Caco-2 (cell line): ENCODE data around the gene GPR3. TPM values are rescaled to one million over a fixed set of nuclear protein-coding genes. Genes with fewer than 3 reads are reported as not detected.

Source experiments
- BruUV-seq: library from RNA; stranded (reverse); fragments of 400-500 nt; replicated peaks from 2 replicates; lab custom pipeline; 2021; lab: Mats Ljungman, UMichigan
- CTCF ChIA-PET: fragments of 300-600 bp; sonication (Branson Sonifier 250); formaldehyde crosslinking; loops from one replicate; lab custom pipeline; 2022; ENCODE audit warnings: antibody characterized with exemption; lab: Charles Lee
- POLR2A ChIA-PET: fragments of 300-600 bp; sonication (Branson Sonifier 250); formaldehyde crosslinking; loops from one replicate; lab custom pipeline; 2022; ENCODE audit warnings: antibody characterized with exemption; lab: Charles Lee
- DNase-seq, 2 experiments: peaks; one replicate each; pipeline versions ENCODE4 v3.0.0 to v3.0.0-alpha.2; 2020 to 2022
- H3K27me3 ChIP-seq: replicated peaks from 2 replicates; pipeline ENCODE4 v1.6.0; 2011; ENCODE audit warnings: low read length; ENCODE audit not compliant: control insufficient read depth, insufficient read depth
- H3K36me3 ChIP-seq: 2 replicates; pipeline ENCODE4 v1.5.1; 2011; ENCODE audit warnings: low read length; ENCODE audit not compliant: control insufficient read depth, insufficient read depth
- H3K4me1 ChIP-seq: fragments of 250-450 bp; sonication (Bioruptor Pico); 2 replicates; pipeline ENCODE4 v1.5.1; 2020; ENCODE audit warnings: mild to moderate bottlenecking
- H3K4me3 ChIP-seq: 2 replicates; pipeline ENCODE4 v1.5.1; 2011; ENCODE audit warnings: low read depth, mild to moderate bottlenecking, control low read depth, low read length
- H3K9me3 ChIP-seq: fragments of 250-450 bp; sonication (Bioruptor Pico); 2 replicates; pipeline ENCODE4 v1.5.1; 2020; ENCODE audit warnings: mild to moderate bottlenecking, moderate library complexity
- H3K27ac Mint-ChIP-seq: one replicate; pipeline ENCODE4 v1.8.0; 2022; ENCODE audit warnings: mixed read lengths; ENCODE audit not compliant: unreplicated experiment
- H3K27me3 Mint-ChIP-seq: one replicate; pipeline ENCODE4 v1.8.0; 2022; ENCODE audit warnings: mixed read lengths; ENCODE audit not compliant: insufficient read depth, unreplicated experiment
- H3K36me3 Mint-ChIP-seq: one replicate; pipeline ENCODE4 v1.8.0; 2022; ENCODE audit warnings: mild to moderate bottlenecking, mixed read lengths; ENCODE audit not compliant: insufficient read depth, unreplicated experiment
- H3K4me1 Mint-ChIP-seq: one replicate; pipeline ENCODE4 v1.8.0; 2022; ENCODE audit warnings: low read depth, mixed read lengths; ENCODE audit not compliant: unreplicated experiment
- H3K4me3 Mint-ChIP-seq: one replicate; pipeline ENCODE4 v1.8.0; 2022; ENCODE audit warnings: mild to moderate bottlenecking, moderate library complexity, mixed read lengths; ENCODE audit not compliant: unreplicated experiment
- H3K9me3 Mint-ChIP-seq: one replicate; pipeline ENCODE4 v1.8.0; 2022; ENCODE audit warnings: mixed read lengths; ENCODE audit not compliant: unreplicated experiment
- CTCF ChIP-seq, 2 experiments: fragments of 200-600 bp in 1 of 2; IDR thresholded peaks; 1 replicate in 1 of 2; 2 replicates in 1 of 2; pipeline versions ENCODE4 v1.5.1 to v1.8.0; 2011 to 2022; ENCODE audit warnings: antibody characterized with exemption in 1 of 2, control low read depth in 1 of 2, inconsistent platforms in 1 of 2, low read depth in 1 of 2, low read length in 1 of 2, mild to moderate bottlenecking in 1 of 2, moderate library complexity in 1 of 2; ENCODE audit not compliant: insufficient read depth in 1 of 2, severe bottlenecking in 1 of 2, unreplicated experiment in 1 of 2
- intact Hi-C: fragments of 100-400 bp; cut with micrococcal nuclease; formaldehyde crosslinking; loops from one replicate; pipeline ENCODE4 v1.10.0; 2022; ENCODE audit not compliant: unreplicated experiment
- total RNA-seq: library from RNA; stranded (reverse); gene quantifications from 2 replicates; pipeline ENCODE4 v1.2.3, GENCODE V29; 2022

GPR3 gene
- total RNA-seq, 1 experiment from 2014 or later: 0.91 TPM

DNA sequence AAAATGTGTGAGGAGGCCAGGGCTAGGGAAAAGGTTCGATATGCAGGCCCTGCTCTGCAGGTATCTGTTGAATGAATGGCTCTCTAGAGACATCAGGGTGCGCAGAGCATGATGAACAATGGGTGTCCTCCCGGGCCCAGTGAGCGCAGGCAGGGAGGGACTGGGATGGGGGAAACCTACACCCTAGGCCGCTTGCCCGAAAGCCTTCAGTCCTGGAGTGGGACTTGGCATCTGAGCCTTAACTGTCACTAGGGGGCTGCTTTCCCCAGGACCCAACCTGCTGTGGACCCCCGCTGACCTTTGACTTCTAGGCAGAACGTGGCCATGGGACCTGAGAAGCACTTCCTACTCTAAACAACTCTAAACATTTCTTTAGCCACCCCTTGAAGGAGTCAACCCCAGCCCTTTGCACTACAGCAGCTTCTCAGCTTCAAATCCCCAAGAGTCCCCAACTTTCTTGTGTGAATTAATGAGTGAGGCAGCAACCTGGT lies 25.2 kb upstream of the GPR3 start:
- Histone ChIP-seq H3K36me3 (no peaks in the 10 kb centered on the region), H3K27me3 (no peaks in the 10 kb centered on the region), H3K4me1 (peaks cover 16% of the 10 kb centered on the region), H3K9me3 (no peaks in the 10 kb centered on the region), H3K4me3 (peak overlapping the region; percentile 46)
- no peaks in the 10 kb centered on the region for H3K9me3 Mint-ChIP-seq
- POLR2A ChIA-PET: no interaction called here
- H3K4me3 Mint-ChIP-seq: peak overlapping the region; percentile 74
- TF ChIP-seq CTCF (IDR thresholded peaks at IDR 0.05; ENCODE audit: insufficient read depth in 1 of 2, low read depth in 1 of 2, low read length in 1 of 2, severe bottlenecking in 1 of 2, unreplicated experiment in 1 of 2): no peak
- H3K27ac Mint-ChIP-seq: peak overlapping the region; percentile 64
- peaks cover 7% of the 10 kb centered on the region for H3K4me1 Mint-ChIP-seq
- CTCF ChIA-PET: interaction anchor here (0.5 to 3.2 kb wide), 7 partner anchors 13 to 296 kb away, joined by 5 to 28 read pairs (median 9); no protein-coding TSS in a partner anchor
- H3K36me3 Mint-ChIP-seq: peaks cover 12% of the 10 kb centered on the region
- intact Hi-C loops: no loop called here
- no peaks in the 10 kb centered on the region for H3K27me3 Mint-ChIP-seq
- no peak for DNase-seq
- BruUV-seq: no TSS peak

GRCh38 chr1:27368869-27369582 lies 23.4 kb upstream of the GPR3 start:
- peaks cover 16% of the 10 kb centered on the region for H3K4me1 ChIP-seq
- intact Hi-C loops: no loop called here
- Mint-ChIP-seq H3K36me3 (peaks cover 12% of the 10 kb centered on the region), H3K9me3 (no peaks in the 10 kb centered on the region), H3K27me3 (no peaks in the 10 kb centered on the region), H3K27ac (no peak overlapping the region), H3K4me3 (peak overlapping the region; percentile 44), H3K4me1 (peaks cover 5% of the 10 kb centered on the region)
- CTCF ChIA-PET: interaction anchor here (0.6 to 1.5 kb wide), 4 partner anchors 10 to 36 kb away, joined by 3 to 4 read pairs (median 3); partner anchors contain the start of gene CD164L2
- H3K27me3 ChIP-seq: no peaks in the 10 kb centered on the region
- POLR2A ChIA-PET: no interaction called here
- TF ChIP-seq CTCF (IDR thresholded peaks at IDR 0.05; ENCODE audit: insufficient read depth in 1 of 2, low read depth in 1 of 2, low read length in 1 of 2, severe bottlenecking in 1 of 2, unreplicated experiment in 1 of 2): peak in 1 of 2 experiments; percentile 12
- H3K9me3 ChIP-seq: no peaks in the 10 kb centered on the region
- H3K4me3 ChIP-seq: no peak overlapping the region
- H3K36me3 ChIP-seq: no peaks in the 10 kb centered on the region
- no TSS peak for BruUV-seq
- DNase-seq: no peak

- peaks cover 5% of the 10 kb centered on the region; the same call in 1 of the 2 replicates for H3K4me1 ChIP-seq
- no peaks in the 10 kb centered on the region for H3K36me3 ChIP-seq
- intact Hi-C loops: no loop called here
- Mint-ChIP-seq H3K36me3 (no peaks in the 10 kb centered on the region), H3K27ac (no peak overlapping the region), H3K9me3 (no peaks in the 10 kb centered on the region), H3K4me1 (no peaks in the 10 kb centered on the region), H3K27me3 (no peaks in the 10 kb centered on the region), H3K4me3 (no peak overlapping the region)
- CTCF ChIA-PET: interaction anchor here (0.6 to 1.6 kb wide), 4 partner anchors 14 to 76 kb away, joined by 3 to 6 read pairs (median 5); no protein-coding TSS in a partner anchor
- BruUV-seq: no TSS peak
- no peaks in the 10 kb centered on the region for H3K9me3 ChIP-seq
- POLR2A ChIA-PET: no interaction called here
- no peak overlapping the region for H3K4me3 ChIP-seq
- DNase-seq: no peak
- no peaks in the 10 kb centered on the region for H3K27me3 ChIP-seq
- TF ChIP-seq CTCF (IDR thresholded peaks at IDR 0.05; ENCODE audit: insufficient read depth in 1 of 2, low read depth in 1 of 2, low read length in 1 of 2, severe bottlenecking in 1 of 2, unreplicated experiment in 1 of 2): no peak
Measured at GRCh38 chr1:27372022-27372807, 20.2 kb upstream of the GPR3 start.
